Testis (tissue), 3 donors: ENCODE measurements around the gene CRLF1. TPM values are rescaled to one million over a fixed set of nuclear protein-coding genes. Genes with fewer than 3 reads are reported as not detected.

Source experiments
- DNase-seq: peaks from one replicate; pipeline ENCODE4 v3.0.0-alpha.2; 2019
- H3K27ac ChIP-seq, 2 donors: fragments of 200-600 bp; sonication (generic); one replicate each; pipeline ENCODE4 v1.5.1; 2019
- H3K27me3 ChIP-seq: fragments of 200-600 bp; sonication (generic); one replicate; pipeline ENCODE4 v1.5.1; 2019
- H3K36me3 ChIP-seq: fragments of 200-600 bp; sonication (generic); one replicate; pipeline ENCODE4 v1.5.1; 2017; ENCODE audit warnings: low read depth; ENCODE audit errors: missing control alignments
- H3K4me1 ChIP-seq: fragments of 200-600 bp; sonication (generic); one replicate; pipeline ENCODE4 v1.5.1; 2019
- H3K4me3 ChIP-seq, 2 donors: fragments of 200-600 bp; sonication (generic); one replicate each; pipeline ENCODE4 v1.5.1; 2017 to 2019
- H3K9me3 ChIP-seq: fragments of 200-600 bp; sonication (generic); one replicate; pipeline ENCODE4 v1.5.1; 2017
- CTCF ChIP-seq, 3 experiments: fragments of 450-650 bp in 2 of 3; fragments of 200-600 bp in 1 of 3; sonication (generic) in 1 of 3; IDR thresholded peaks; one replicate each; pipeline ENCODE4 v1.5.1; 2016 to 2019; ENCODE audit warnings: antibody characterized with exemption in 3 of 3, mild to moderate bottlenecking in 2 of 3, moderate library complexity in 1 of 3
- POLR2A ChIP-seq: fragments of 450-650 bp; IDR thresholded peaks from one replicate; pipeline ENCODE4 v1.6.1; 2017; ENCODE audit warnings: antibody characterized with exemption, mild to moderate bottlenecking, moderate library complexity
- WGBS, 2 donors: methylation state at CpG; one replicate each; pipeline ENCODE4 v1.1.5; 2018; 5-methylcytosine and 5-hydroxymethylcytosine counted together
- intact Hi-C: fragments of 100-400 bp; cut with DNase I; formaldehyde crosslinking; loops from one replicate; pipeline ENCODE4 v1.15.1; 2023; ENCODE audit warnings: low total_unique reads
- polyA plus RNA-seq: library from polyadenylated mRNA; stranded (reverse); fragments of 350-450 nt; fragmentation: Illumina TruSeq; extraction: RNeasy Lipid Tissue Mini Kit (QIAGEN cat#74804); gene quantifications from one replicate; pipeline ENCODE4 v1.2.3, GENCODE V29; 2014; ENCODE audit warnings: low read depth, low replicate concordance; ENCODE audit not compliant: insufficient read depth
- total RNA-seq, 2 donors: library from RNA; depleted of rRNA; stranded (reverse); fragments of >200 nt; gene quantifications; one replicate each; pipeline ENCODE4 v1.2.3, GENCODE V29; 2016

CRLF1 gene
- total and polyA plus RNA-seq, 3 donors from 2014 or later, result 4.3 to 8.7 (median 5.3) TPM

DNA sequence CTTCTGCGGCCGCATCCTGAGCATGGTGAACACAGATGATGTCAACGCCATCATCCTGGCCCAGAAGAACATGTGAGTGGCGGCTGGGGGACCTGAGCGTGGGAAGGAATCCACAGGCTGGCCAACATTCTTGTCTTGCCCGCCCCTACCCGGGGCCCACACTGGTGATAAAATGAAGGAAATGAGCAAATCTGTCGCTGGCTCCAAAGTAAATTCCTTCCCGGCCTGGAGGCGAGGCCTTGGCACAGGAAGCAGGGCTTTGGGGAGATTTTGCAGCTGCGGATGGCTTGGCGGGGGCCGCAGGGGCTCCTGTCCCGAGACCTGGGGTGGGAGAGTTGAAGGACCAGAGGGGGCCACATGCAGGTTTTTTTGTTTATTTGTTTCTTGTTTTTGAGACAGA is 44.5 kb downstream of the CRLF1 start:
- Histone ChIP-seq H3K4me1 (peaks cover 13% of the 10 kb centered on the region), H3K27ac (peak overlapping the region; percentile 67 to 77), H3K36me3 (no peaks in the 10 kb centered on the region), H3K27me3 (no peaks in the 10 kb centered on the region), H3K9me3 (no peaks in the 10 kb centered on the region), H3K4me3 (no peak overlapping the region)
- DNase-seq, result no peak
- intact Hi-C loops, result no loop called here
- 63 to 82% methylated on average over 14 of the region's 14 CpGs for WGBS, 2 donors
- no peak for TF ChIP-seq POLR2A
- TF ChIP-seq CTCF (IDR thresholded peaks at IDR 0.05), result no peak

GRCh38 chr19:18559685-18560084 is 46.9 kb downstream of the CRLF1 start:
- DNase-seq, result no peak
- intact Hi-C loops, result no loop called here
- H3K4me1 ChIP-seq, result peaks cover 13% of the 10 kb centered on the region
- H3K27me3 ChIP-seq, result no peaks in the 10 kb centered on the region
- H3K9me3 ChIP-seq, result no peaks in the 10 kb centered on the region
- WGBS, 2 donors, result 69% methylated on average over 5 of the region's 5 CpGs
- H3K36me3 ChIP-seq, result no peaks in the 10 kb centered on the region
- H3K4me3 ChIP-seq, result no peak overlapping the region
- TF ChIP-seq POLR2A (no peak), CTCF (IDR thresholded peaks at IDR 0.05) (no peak)
- peak overlapping the region; percentile 67 to 69 for H3K27ac ChIP-seq

DNA sequence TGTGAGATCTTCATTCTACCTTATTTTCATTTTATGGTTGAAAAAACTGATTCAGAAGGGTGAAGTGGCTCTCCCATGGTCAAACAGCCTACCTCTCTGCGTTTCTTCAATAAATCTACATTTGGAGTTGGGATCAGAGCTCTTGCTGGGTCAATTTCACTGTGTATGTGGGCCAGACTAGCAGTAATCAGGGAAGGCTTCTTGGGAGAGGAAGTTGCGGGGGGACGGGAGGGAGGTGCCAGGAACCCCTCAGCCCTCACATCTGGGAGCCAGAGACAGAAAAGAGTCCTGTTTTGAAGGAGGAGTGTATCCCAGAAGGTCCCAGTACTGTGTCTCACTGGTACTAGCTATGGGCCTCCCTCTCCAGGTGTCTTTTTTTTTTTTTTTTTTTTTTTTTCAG is 48.0 kb downstream of the CRLF1 start:
- H3K9me3 ChIP-seq, result no peaks in the 10 kb centered on the region
- no peaks in the 10 kb centered on the region for H3K36me3 ChIP-seq
- H3K27me3 ChIP-seq, result no peaks in the 10 kb centered on the region
- 30 to 36% methylated on average over 3 of the region's 3 CpGs for WGBS, 2 donors
- intact Hi-C loops, result no loop called here
- no peak for TF ChIP-seq CTCF (IDR thresholded peaks at IDR 0.05)
- TF ChIP-seq POLR2A, result no peak
- H3K4me3 ChIP-seq, result peak overlapping the region; percentile 79 to 94
- H3K27ac ChIP-seq, result peak overlapping the region; percentile 93 to 94
- DNase-seq, result no peak
- peaks cover 13% of the 10 kb centered on the region for H3K4me1 ChIP-seq

DNA sequence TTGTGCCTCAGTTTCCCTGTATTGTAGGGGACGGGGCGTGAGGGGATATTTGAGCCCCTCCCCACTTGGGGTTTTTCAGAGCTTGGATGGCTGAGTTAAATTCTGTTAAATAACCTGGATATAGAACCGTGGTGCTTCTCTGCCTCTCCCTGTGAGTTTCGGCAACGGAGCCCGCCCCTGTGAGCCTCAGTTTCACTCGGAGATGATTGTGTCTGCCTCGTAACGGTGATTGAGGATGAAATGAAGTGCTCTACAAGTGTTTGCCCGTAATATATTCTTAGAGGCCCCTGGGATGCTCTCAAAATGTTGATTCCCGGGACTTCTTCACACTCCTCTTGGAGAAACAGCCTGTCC is 48.4 kb downstream of the CRLF1 start:
- no peak for DNase-seq
- H3K4me3 ChIP-seq, result peak overlapping the region; percentile 79 to 94
- H3K36me3 ChIP-seq, result no peaks in the 10 kb centered on the region
- no peaks in the 10 kb centered on the region for H3K9me3 ChIP-seq
- H3K27ac ChIP-seq, result peak overlapping the region; percentile 93 to 94
- TF ChIP-seq CTCF (IDR thresholded peaks at IDR 0.05) (no peak), POLR2A (no peak)
- WGBS, 2 donors, result 0 to 2% methylated on average over 11 of the region's 11 CpGs
- H3K4me1 ChIP-seq, result peaks cover 13% of the 10 kb centered on the region
- H3K27me3 ChIP-seq, result no peaks in the 10 kb centered on the region
- intact Hi-C loops, result no loop called here

DNA sequence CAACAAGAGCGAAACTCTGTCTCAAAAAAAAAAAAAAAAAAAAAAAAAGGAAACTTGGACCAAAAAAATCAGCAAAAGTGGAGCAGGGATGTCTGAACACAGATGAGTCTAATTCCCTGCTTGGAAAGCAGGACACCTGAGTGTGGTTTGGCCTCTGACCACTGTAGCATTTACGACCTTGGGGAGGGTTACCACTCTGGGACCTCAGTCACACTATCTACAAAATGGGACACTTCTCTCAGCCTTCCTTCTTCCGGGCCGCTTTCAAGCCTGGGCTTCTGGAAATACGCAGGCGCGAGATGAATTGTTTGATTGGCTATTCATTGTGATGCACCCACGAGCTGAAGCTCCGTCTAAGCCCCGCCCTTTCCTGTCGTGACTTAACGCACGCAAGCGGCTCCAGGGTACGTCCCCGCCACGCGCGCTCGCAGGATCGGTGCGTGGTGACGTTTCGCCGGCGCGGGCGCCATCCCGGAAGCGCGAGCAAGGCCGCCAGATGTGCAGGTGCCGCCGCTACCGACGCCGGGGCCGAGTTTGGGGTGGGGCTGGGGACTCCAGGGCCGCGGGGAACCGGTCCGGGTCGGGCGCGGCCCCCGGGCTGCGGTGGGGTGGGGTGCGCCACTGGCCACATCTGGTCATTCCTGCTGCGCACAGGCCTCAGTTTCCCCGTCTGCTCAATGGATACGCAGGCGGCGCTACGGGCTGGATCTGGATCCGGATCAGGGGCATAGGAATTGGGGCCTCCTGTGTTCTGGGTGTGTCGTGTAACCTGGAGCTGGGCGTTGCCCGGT is 49.0 kb downstream of the CRLF1 start, which contains the start of gene KXD1:
Gene KXD1, plus strand, starts transcription at position 460 of the 791 bp plus-strand sequence. CDS start 4,187 bp downstream, outside the sequence.
- WGBS, 2 donors, result 2 to 3% methylated on average over 19 to 57 of the region's 58 CpGs
- H3K4me1 ChIP-seq, result peaks cover 13% of the 10 kb centered on the region
- no peak for TF ChIP-seq CTCF (IDR thresholded peaks at IDR 0.05)
- TF ChIP-seq POLR2A, result no peak
- peak within 1 kb of the TSS; percentile 93 to 94 for H3K27ac ChIP-seq
- peak within 1 kb of the TSS; percentile 79 to 94 for H3K4me3 ChIP-seq
- no peaks in the 10 kb centered on the region for H3K9me3 ChIP-seq
- DNase-seq, result peak; percentile 99
- H3K36me3 ChIP-seq, result no peaks in the 10 kb centered on the region
- intact Hi-C loops, result no loop called here
- no peaks in the 10 kb centered on the region for H3K27me3 ChIP-seq
